Ovary (tissue), 9 donors: ENCODE results near the gene LAMC1. TPM values are rescaled to one million over a fixed set of nuclear protein-coding genes. Genes with fewer than 3 reads are reported as not detected.
A peak's percentile ranks its signal among the peaks of the same experiment; 100 is the strongest.

Experiments
- DNase-seq, 5 donors: peaks; one replicate each; pipeline ENCODE4 v3.0.0-alpha.2; 2019 to 2020
- H3K27ac ChIP-seq, 2 donors: fragments of 200-600 bp; one replicate each; pipeline versions ENCODE4 v1.5.1 to v1.8.0; 2019 to 2022
- H3K27me3 ChIP-seq: fragments of 200-600 bp; one replicate; pipeline ENCODE4 v1.8.0; 2022
- H3K36me3 ChIP-seq: fragments of 200-600 bp; sonication (generic); one replicate; pipeline ENCODE4 v1.5.1; 2019
- H3K4me1 ChIP-seq: one replicate; pipeline ENCODE4 v1.8.1; 2013; ENCODE audit warnings: mild to moderate bottlenecking, moderate library complexity; ENCODE audit not compliant: insufficient read depth
- H3K4me3 ChIP-seq: fragments of 200-600 bp; sonication (generic); one replicate; pipeline ENCODE4 v1.5.1; 2017
- H3K9me3 ChIP-seq, 2 donors: fragments of 200-600 bp in 1 of 2; sonication (generic) in 1 of 2; one replicate each; pipeline versions ENCODE4 v1.5.1 to v1.8.1; 2013 to 2019; ENCODE audit warnings: mild to moderate bottlenecking in 1 of 2, moderate library complexity in 1 of 2
- EP300 ChIP-seq: sonication (generic); formaldehyde crosslinking; IDR thresholded peaks from one replicate; pipeline ENCODE4 v1.6.1; 2017; ENCODE audit warnings: antibody characterized with exemption
- POLR2A ChIP-seq: fragments of 450-650 bp; IDR thresholded peaks from one replicate; pipeline ENCODE4 v1.6.1; 2017; ENCODE audit warnings: antibody characterized with exemption, mild to moderate bottlenecking, moderate library complexity
- WGBS, 3 donors: extraction: QIAGEN DNeasy Blood & Tissue Kit in 1 of 3; methylation state at CpG; one replicate each; pipeline versions ENCODE4 v1.1.5 to v1.1.7; 2013 to 2017; 5-methylcytosine and 5-hydroxymethylcytosine counted together
- intact Hi-C, 4 donors: fragments of 100-400 bp; cut with DNase I; formaldehyde crosslinking; loops; one replicate each; pipeline versions ENCODE4 v1.11.0 to v1.15.1; 2022 to 2023
- polyA plus RNA-seq, 2 donors: library from polyadenylated mRNA; stranded (reverse); fragments of 200-250 nt in 1 of 2; fragments of 350-450 nt in 1 of 2; fragmentation: Illumina TruSeq in 1 of 2; extraction: RNeasy Lipid Tissue Mini Kit (QIAGEN cat#74804) in 1 of 2; gene quantifications; one replicate each; pipeline ENCODE4 v1.2.3, GENCODE V29; 2013 to 2014
- total RNA-seq, 7 donors: library from RNA; depleted of rRNA in 2 of 7; stranded (reverse); fragments of >200 nt in 2 of 7; fragmentation: NEBNext Ultra II Directional in 3 of 7; extraction: Animal tissue kit (Norgen Biotek cat#: 25700) in 3 of 7; gene quantifications; one replicate each; pipeline versions ENCODE4 v1.1.0 to v1.2.4, GENCODE V29; 2016 to 2023
- TF ChIP-seq, protein P1 (sequence below), 3 donors: fragments of 450-650 bp in 2 of 3; fragments of 200-600 bp in 1 of 3; IDR thresholded peaks; one replicate each; pipeline versions ENCODE4 v1.5.1 to v1.8.0; 2016 to 2022; ENCODE audit warnings: antibody characterized with exemption in 3 of 3, mild to moderate bottlenecking in 1 of 3
- donor health status: DM: no; HTN: no; CAD: no; lungs with moderate emphysema.
- donor health status: DM: no; HTN: no; CAD: no.
- donor health status: Bipolar disorder and iron deficiency.
- donor health status: DM: yes; HTN: yes; CAD: no.
- donor health status: DM: no; HTN: no; CAD: no.
- donor health status: DM: yes; HTN: yes; CAD: no.

Gene LAMC1
- total and polyA plus RNA-seq, 9 donors: 51.3 to 205 (median 85.2) TPM

DNA sequence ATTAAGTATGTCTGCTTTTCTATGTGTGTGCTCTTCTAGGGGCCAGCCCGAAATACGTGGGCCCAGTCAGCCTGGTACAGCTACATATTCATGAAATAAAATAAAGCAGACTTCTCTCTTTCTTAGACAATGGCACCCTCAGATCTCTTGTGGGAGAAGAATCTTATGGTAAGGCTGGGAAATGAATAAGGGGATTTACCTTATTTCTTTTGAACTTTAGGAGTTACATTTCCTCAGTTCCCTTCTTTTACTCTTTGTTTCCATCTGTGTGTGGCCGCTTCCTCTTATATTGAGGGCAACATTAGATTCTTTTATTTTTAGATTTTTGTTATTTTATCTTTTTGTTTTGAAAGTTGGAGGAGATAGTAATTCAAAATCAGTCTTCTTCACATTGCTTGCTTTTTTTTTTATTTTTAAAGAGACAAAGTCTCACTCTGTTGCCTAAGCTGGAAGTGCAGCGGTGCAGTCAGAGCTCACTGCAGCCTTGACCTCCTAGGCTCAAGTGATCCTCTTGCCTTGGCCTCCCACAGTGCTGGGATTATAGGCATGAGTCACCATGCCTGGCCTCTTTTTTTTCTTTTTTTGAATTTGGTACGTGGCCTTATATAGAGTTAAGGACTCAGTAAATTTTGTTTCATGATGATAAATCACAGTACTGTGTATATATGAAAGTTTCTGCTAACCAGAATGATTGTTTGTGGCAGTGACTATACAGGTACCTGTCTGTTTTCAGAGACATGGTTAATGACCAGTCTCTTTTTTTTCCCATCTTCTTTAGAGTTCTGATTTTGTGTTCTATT, 9.1 kb downstream of the LAMC1 start:
- H3K27me3 ChIP-seq: no peaks in the 10 kb centered on the region
- H3K4me3 ChIP-seq: no peak overlapping the region
- no peak overlapping the region for H3K27ac ChIP-seq
- TF ChIP-seq EP300: no peak
- no peak for TF ChIP-seq POLR2A
- TF ChIP-seq, protein P1, sequence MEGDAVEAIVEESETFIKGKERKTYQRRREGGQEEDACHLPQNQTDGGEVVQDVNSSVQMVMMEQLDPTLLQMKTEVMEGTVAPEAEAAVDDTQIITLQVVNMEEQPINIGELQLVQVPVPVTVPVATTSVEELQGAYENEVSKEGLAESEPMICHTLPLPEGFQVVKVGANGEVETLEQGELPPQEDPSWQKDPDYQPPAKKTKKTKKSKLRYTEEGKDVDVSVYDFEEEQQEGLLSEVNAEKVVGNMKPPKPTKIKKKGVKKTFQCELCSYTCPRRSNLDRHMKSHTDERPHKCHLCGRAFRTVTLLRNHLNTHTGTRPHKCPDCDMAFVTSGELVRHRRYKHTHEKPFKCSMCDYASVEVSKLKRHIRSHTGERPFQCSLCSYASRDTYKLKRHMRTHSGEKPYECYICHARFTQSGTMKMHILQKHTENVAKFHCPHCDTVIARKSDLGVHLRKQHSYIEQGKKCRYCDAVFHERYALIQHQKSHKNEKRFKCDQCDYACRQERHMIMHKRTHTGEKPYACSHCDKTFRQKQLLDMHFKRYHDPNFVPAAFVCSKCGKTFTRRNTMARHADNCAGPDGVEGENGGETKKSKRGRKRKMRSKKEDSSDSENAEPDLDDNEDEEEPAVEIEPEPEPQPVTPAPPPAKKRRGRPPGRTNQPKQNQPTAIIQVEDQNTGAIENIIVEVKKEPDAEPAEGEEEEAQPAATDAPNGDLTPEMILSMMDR (IDR thresholded peaks at IDR 0.05): no peak
- DNase-seq: peak; percentile 35 to 56 (median 44)
- WGBS, 3 donors: 26 to 41% (median 35%) methylated on average over 5 of the region's 5 CpGs
- intact Hi-C loops: no loop called here
- no peaks in the 10 kb centered on the region for H3K9me3 ChIP-seq
- H3K36me3 ChIP-seq: no peaks in the 10 kb centered on the region
- peaks cover 8% of the 10 kb centered on the region for H3K4me1 ChIP-seq

DNA sequence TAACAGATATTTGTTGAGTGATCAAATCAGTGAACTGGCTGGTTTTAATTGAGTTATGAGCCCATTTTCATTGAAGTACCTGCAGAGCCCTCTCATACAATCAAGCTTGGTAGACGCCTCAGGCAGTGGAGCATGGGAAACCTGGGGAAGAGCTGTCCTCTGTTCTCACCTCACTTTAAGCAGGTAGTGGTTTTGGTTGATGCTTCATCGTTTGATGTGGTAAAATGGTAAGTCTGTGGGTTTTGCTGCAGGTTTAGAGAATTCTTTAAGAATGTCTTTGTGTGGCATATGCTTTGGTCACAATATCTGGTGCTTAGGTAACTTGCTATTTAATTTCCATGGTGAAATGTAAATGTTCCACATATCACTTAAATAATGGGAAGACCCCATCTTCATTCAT, 10.0 kb downstream of the LAMC1 start:
- peaks cover 7% of the 10 kb centered on the region for H3K4me1 ChIP-seq
- no peak overlapping the region for H3K4me3 ChIP-seq
- intact Hi-C loops: no loop called here
- H3K27ac ChIP-seq: no peak overlapping the region
- H3K36me3 ChIP-seq: no peaks in the 10 kb centered on the region
- H3K9me3 ChIP-seq: no peaks in the 10 kb centered on the region
- H3K27me3 ChIP-seq: no peaks in the 10 kb centered on the region
- TF ChIP-seq, protein P1 (IDR thresholded peaks at IDR 0.05): no peak
- TF ChIP-seq EP300 (no peak), POLR2A (no peak)
- 91 to 94% (median 93%) methylated on average over 2 of the region's 2 CpGs for WGBS, 3 donors
- DNase-seq: no peak

DNA sequence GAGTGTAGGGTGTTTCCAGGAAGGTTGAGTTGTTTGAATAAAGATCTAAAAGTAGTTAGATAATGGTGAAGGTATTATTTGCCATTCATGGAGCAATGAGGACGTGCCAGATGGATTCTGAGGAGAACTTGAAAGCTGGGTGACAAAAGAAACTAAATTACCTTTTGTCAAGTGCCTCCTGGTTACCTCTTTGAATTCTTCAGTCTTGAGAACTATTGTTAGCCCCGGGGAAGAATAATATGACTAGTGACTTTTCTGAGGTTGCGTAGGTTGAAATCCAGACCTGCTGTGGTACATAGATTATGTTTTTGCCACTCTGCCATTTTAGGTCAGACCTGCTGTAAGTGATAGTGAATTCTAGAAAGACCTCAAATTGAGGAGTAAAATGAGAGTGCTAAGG, 11.5 kb downstream of the LAMC1 start:
- Histone ChIP-seq H3K9me3 (no peaks in the 10 kb centered on the region), H3K27me3 (no peaks in the 10 kb centered on the region), H3K36me3 (no peaks in the 10 kb centered on the region), H3K4me3 (no peak overlapping the region), H3K27ac (no peak overlapping the region), H3K4me1 (peaks cover 5% of the 10 kb centered on the region)
- intact Hi-C loops: no loop called here
- no peak for TF ChIP-seq EP300
- TF ChIP-seq, protein P1 (IDR thresholded peaks at IDR 0.05): no peak
- no peak for TF ChIP-seq POLR2A
- no peak for DNase-seq
- 92 to 96% (median 94%) methylated on average over 3 of the region's 3 CpGs for WGBS, 3 donors

DNA sequence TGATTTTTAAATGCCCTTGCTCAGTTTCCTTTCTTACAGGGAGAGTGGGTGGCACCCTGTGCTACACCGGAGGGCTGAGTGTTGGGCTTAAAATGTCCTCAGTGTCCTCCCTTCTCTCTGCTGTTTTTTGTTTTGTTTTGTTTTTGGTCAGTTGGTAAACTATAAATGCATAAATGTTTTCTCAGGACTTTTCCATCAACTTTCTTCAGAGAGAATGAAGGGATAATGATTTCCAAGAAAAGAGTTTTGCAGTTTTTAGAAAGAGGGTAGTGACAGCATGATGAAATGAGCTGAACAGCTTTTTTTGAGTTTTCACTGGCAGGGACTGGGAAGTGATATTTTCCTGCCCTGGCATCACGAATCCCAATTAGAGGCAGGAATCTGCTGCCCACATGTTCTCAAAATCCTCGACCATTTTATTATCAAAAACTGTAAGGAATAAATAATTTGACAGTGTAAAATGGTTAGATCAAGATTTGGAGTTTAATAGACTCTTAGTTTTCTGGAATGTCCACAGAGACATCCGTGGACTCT, 15.2 kb downstream of the LAMC1 start:
- no peak for TF ChIP-seq POLR2A
- TF ChIP-seq, protein P1 (IDR thresholded peaks at IDR 0.05): no peak
- Histone ChIP-seq H3K4me3 (no peak overlapping the region), H3K27me3 (no peaks in the 10 kb centered on the region), H3K36me3 (no peaks in the 10 kb centered on the region), H3K4me1 (peaks cover 10% of the 10 kb centered on the region), H3K27ac (no peak overlapping the region), H3K9me3 (no peaks in the 10 kb centered on the region)
- no peak for DNase-seq
- intact Hi-C loops: no loop called here
- 37 to 50% (median 40%) methylated on average over 4 of the region's 4 CpGs for WGBS, 3 donors
